GM10266 (cell line): ENCODE data around the gene GPC1.

Source experiments
- DNase-seq: peaks from one replicate; pipeline ENCODE4 v3.0.0; 2012; ENCODE audit errors: extremely low spot score
- TF ChIP-seq, protein P1 (sequence below): IDR thresholded peaks from 2 replicates; pipeline ENCODE4 v1.5.1; 2012; ENCODE audit warnings: mild to moderate bottlenecking, low read depth; ENCODE audit not compliant: control insufficient read depth, insufficient read depth; ENCODE audit errors: missing control alignments

Gene GPC1

DNA sequence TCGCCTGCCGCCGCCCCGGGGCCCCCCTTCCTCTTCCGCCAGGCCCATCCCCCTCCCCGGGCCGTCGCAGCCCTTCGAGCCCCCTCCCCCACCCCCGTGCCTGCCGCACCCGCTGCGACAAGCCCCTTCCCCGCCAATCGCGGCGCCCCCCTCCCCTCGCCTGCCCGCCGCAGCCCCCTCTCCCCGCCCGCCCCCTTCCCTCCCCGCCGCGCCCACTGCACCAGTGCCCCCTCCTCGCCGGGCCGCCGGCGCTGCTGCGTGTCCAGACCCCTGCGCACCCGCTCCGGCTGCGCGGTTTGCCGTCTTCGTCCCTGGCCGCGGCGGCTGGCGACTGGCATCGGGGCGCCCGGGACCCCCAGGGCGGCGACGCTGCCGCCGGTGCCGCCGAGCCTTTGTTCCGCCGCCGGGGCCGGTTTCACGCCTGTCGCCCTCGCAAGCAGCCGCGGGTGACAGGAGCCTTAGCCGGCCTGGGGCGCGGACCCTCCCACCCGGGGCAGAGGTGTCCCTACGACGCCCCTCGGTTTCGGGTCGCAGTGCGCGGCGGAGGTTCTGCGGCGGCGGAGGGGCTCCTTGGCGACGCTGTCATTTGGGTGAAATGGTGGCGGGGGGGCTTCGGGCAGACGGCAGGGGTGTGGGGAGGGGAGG lies 18.1 kb downstream of the GPC1 start:
- TF ChIP-seq, protein P1, sequence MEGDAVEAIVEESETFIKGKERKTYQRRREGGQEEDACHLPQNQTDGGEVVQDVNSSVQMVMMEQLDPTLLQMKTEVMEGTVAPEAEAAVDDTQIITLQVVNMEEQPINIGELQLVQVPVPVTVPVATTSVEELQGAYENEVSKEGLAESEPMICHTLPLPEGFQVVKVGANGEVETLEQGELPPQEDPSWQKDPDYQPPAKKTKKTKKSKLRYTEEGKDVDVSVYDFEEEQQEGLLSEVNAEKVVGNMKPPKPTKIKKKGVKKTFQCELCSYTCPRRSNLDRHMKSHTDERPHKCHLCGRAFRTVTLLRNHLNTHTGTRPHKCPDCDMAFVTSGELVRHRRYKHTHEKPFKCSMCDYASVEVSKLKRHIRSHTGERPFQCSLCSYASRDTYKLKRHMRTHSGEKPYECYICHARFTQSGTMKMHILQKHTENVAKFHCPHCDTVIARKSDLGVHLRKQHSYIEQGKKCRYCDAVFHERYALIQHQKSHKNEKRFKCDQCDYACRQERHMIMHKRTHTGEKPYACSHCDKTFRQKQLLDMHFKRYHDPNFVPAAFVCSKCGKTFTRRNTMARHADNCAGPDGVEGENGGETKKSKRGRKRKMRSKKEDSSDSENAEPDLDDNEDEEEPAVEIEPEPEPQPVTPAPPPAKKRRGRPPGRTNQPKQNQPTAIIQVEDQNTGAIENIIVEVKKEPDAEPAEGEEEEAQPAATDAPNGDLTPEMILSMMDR, result no peak

DNA sequence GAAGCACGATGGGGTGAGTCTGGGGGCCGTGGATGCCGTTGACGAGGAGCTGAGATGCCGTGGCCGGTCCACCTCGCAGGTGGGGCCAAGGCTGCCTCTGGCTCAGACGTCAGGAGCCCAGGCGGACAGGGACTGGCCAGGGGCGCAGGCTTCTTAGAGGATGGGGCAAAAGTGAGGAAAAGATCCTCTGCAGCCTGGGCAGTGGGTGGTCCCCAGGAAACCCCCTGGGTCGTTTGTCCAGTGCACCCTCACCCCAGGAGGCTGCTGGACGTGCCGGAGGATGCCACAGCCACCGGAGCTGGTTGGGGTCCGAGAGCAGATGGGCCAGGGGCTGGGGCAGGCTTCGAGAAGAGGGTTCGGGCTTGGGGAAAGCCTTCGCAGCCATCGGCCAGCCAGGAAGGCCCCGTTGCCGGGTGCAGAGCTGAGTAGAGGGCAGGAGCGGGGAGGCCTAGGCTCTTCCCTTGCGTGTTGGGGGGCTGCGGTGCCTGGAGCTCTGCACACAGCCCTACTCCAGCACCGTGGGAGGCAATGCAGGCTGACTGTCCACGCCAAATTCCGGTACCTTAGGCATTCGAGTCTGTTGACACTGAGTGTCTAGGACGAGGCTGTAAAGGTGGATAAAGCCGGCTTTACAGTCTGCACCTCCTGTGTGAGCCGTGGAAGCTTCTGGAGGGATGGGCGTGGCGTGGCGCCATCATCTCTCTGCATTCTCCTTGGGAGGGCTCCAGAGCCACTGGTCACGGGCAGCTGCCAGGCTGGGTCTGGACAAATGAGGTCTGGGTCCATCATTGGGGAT lies 18.8 kb downstream of the GPC1 start:
- TF ChIP-seq, protein P1, result no peak
- no peak for DNase-seq

More for the DNA sequence above, 18.1 kb downstream of the GPC1 start:
- DNase-seq, result no peak

DNA sequence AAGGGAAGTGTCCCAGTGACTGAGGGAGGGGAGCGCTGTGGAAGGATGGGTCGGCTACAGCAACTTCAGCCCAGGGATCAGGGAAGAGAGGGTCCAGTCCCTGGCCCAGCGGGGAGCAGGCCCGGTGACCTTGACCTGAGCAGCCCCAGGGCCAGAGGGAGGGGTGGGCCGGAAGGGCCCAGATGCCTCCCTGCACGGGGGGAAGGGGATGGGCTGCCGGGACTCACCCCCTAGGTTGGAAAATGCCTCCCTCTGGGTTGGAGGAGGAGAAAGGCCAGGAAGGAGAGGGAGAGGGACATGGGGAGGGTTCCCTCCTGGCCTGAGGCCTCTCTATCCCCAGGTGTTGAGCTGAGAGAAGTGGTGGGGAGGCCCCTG lies 19.8 kb downstream of the GPC1 start:
- no peak for DNase-seq
- TF ChIP-seq, protein P1, result no peak

DNA sequence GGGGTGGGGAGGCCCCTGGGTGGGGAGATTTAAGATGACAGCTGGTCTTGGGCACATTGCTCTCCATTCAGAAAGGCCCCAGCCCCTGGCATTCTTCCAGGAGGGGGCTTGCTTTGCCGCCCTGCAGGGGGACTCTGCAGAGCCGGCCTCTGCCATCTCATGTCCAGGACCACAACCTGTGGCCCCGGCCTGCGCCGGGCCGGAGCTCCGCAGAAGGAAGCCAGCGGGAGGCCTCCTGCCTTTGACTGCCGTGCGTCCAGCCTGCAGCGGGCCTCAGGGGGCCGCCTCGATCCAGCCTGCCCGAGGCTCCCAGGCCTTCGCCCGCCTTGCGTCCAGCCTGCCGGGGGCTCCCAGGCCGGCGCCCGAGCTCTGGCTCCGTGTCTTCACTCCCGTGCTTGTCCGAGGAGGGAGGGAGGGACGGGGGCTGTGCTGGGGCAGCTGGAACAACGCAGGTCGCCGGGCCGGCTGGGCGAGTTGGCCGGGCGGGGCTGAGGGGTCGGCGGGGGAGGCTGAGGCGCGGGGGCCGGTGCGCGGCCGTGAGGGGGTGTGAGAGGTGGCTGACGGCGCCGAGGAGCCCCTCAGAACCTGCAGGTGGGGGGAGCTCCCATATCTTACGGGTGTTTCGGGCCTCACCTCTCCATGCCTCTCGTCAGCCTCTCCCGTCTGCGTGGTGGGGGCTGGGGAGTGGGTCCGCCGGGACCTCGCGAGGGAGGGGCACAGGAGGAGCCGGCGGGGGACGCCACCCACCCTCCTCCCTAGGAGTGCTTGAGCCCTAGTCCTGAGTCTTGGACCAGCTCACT lies 20.4 kb downstream of the GPC1 start:
- DNase-seq, result no peak
- TF ChIP-seq, protein P1, result no peak

DNA sequence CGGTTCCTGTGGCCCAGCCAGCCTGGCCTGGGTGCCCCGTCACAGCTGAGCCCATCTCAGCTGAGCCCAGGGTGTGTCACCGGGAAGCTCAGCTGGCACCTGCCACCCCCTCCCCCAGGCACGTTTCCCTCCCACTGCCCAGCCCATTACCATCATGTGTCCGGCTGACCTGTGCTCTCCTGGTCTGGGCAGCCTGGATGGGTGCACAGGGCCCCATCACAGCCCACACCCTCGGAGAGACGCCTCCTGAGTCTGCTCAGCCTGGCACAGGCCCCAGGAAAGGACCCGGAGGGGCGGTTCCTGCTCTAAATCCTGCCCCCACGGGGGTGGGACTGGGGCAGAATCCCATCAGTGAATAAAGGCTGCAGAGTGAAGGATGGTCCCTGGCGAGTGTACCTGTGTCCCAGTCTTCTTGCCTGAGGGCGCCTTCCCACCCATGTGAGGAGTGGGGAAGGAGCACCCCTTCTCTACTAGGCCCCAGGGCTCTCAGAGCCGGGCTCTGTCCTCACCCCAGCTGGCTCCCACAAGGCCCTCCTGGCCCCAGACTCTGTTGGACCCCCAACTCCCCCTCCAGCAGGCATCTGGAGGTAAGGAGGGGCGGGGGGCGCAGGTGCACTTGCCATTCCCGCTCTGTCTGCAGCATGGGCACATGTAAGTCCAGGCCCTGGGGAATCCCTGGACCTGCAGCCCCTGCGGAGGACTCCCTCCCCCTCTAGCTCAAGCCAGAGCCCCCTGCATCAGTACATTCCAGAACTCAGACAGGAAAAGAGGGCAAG lies 21.2 kb downstream of the GPC1 start:
- no peak for DNase-seq
- TF ChIP-seq, protein P1, result no peak

DNA sequence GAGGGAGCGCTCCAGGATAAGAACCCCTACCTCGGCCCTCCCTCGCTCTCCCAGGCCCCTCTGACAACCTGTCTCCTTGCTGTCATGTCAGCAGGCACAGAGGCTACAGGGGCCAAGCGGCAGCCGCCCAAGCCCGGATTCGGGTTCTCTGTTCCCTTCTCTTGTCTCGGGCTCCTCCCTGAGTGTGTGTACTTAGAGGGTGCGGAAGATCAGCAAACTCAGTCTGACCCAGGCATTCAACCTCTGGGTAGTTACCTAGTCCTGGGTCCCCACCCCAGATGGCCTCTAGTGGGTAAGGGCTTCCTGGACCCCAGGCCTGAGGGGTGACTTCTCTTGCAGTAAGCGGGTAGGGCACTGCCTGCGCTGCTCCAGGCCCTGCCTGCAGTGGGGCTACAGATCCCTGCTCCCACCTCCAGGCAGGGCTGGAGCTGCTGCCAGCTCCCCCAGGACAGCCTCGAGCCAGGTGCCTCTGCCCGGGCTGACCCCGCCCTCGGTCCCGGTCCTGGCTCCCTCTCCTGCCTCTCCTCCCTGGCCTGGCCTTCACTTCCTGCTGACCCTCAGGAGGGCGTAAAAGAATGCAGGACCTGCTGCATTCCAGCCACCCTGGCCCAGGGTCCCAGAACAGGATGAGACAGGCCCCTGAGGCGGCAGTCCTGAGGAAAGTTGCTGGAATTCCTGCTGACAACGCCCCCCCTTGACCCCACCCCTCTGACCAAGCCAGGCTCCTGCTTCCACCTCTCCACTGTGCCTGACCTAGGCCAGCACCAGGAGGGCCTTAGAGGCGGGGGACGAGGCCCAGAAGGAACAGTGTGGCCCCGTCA lies 22.0 kb downstream of the GPC1 start:
- no peak for DNase-seq
- TF ChIP-seq, protein P1, result no peak
